Mesenchymal stem cell (in vitro differentiated cells and primary cell): Measurements from ENCODE around the gene RNF13.

Experiments
- DNase-seq: peaks from one replicate; pipeline ENCODE4 v3.0.0-alpha.2; 2013
- H2AFZ ChIP-seq: one replicate; pipeline ENCODE4 v1.6.1; 2013; ENCODE audit warnings: low read depth, mild to moderate bottlenecking, control low read depth, inconsistent platforms, low read length, moderate library complexity
- H2AK5ac ChIP-seq: 2 replicates; pipeline ENCODE4 v1.6.1; 2013; ENCODE audit warnings: low read length, moderate library complexity, mild to moderate bottlenecking, inconsistent platforms; ENCODE audit not compliant: severe bottlenecking
- H2BK120ac ChIP-seq: one replicate; pipeline ENCODE4 v1.6.1; 2013; ENCODE audit warnings: low read depth, mild to moderate bottlenecking, inconsistent platforms, low read length, moderate library complexity
- H2BK12ac ChIP-seq, 2 experiments: one replicate each; pipeline ENCODE4 v1.6.1; 2013; ENCODE audit warnings: inconsistent platforms in 2 of 2, low read length in 2 of 2, mild to moderate bottlenecking in 2 of 2, moderate library complexity in 2 of 2, control low read depth in 1 of 2
- H2BK15ac ChIP-seq: one replicate; pipeline ENCODE4 v1.6.1; 2013; ENCODE audit warnings: mild to moderate bottlenecking, low read depth, inconsistent platforms; ENCODE audit not compliant: poor library complexity, severe bottlenecking
- H2BK5ac ChIP-seq: 2 replicates; pipeline ENCODE4 v1.6.1; 2013; ENCODE audit warnings: low read depth, mild to moderate bottlenecking, low read length, control low read depth, inconsistent platforms; ENCODE audit not compliant: poor library complexity, severe bottlenecking
- H3K14ac ChIP-seq, 2 experiments: one replicate each; pipeline ENCODE4 v1.6.1; 2013; ENCODE audit warnings: inconsistent platforms in 2 of 2, low read length in 2 of 2, control low read depth in 1 of 2, mild to moderate bottlenecking in 1 of 2, moderate library complexity in 1 of 2
- H3K18ac ChIP-seq, 2 experiments: one replicate each; pipeline ENCODE4 v1.6.1; 2013; ENCODE audit warnings: inconsistent platforms in 2 of 2, low read length in 2 of 2, control low read depth in 1 of 2, low read depth in 1 of 2, mild to moderate bottlenecking in 1 of 2
- H3K23ac ChIP-seq, 2 experiments: one replicate each; pipeline ENCODE4 v1.6.1; 2013; ENCODE audit warnings: inconsistent platforms in 2 of 2, low read length in 2 of 2, mild to moderate bottlenecking in 2 of 2, moderate library complexity in 2 of 2, control low read depth in 1 of 2
- H3K27ac ChIP-seq: 2 replicates; pipeline ENCODE4 v1.5.1; 2013; ENCODE audit warnings: mild to moderate bottlenecking, moderate library complexity, low read length, control low read depth, inconsistent platforms; ENCODE audit not compliant: poor library complexity, severe bottlenecking
- H3K27me3 ChIP-seq, 2 experiments: 2 replicates each; pipeline versions ENCODE4 v1.6.1 to v1.7.0; 2013; ENCODE audit warnings: low read length in 2 of 2, mild to moderate bottlenecking in 2 of 2, moderate library complexity in 2 of 2, control low read depth in 1 of 2, inconsistent platforms in 1 of 2; ENCODE audit not compliant: control insufficient read depth in 1 of 2, insufficient read depth in 1 of 2
- H3K36me3 ChIP-seq, 2 experiments: 2 replicates each; pipeline versions ENCODE4 v1.6.1 to v1.7.0; 2013; ENCODE audit warnings: low read length in 2 of 2, control low read depth in 1 of 2, inconsistent platforms in 1 of 2, low read depth in 1 of 2, mild to moderate bottlenecking in 1 of 2; ENCODE audit not compliant: insufficient read depth in 2 of 2, control insufficient read depth in 1 of 2
- H3K4ac ChIP-seq, 2 experiments: one replicate each; pipeline ENCODE4 v1.6.1; 2013; ENCODE audit warnings: inconsistent platforms in 2 of 2, low read length in 2 of 2, mild to moderate bottlenecking in 2 of 2, moderate library complexity in 2 of 2, control low read depth in 1 of 2, low read depth in 1 of 2
- H3K4me1 ChIP-seq: 2 replicates; pipeline ENCODE4 v1.6.1; 2013; ENCODE audit warnings: low read depth, low read length, control low read depth; ENCODE audit not compliant: control insufficient read depth, insufficient read depth
- H3K4me2 ChIP-seq: 2 replicates; pipeline ENCODE4 v1.6.1; 2013; ENCODE audit warnings: low read length, mild to moderate bottlenecking, inconsistent platforms; ENCODE audit not compliant: poor library complexity, severe bottlenecking
- H3K4me3 ChIP-seq, 2 experiments: 2 replicates each; pipeline versions ENCODE4 v1.5.1 to v1.7.0; 2013; ENCODE audit warnings: low read length in 2 of 2, mild to moderate bottlenecking in 2 of 2, control low read depth in 1 of 2, low read depth in 1 of 2; ENCODE audit not compliant: insufficient read depth in 1 of 2
- H3K79me1 ChIP-seq: replicated peaks from 2 replicates; pipeline ENCODE4 v1.6.1; 2013; ENCODE audit warnings: mild to moderate bottlenecking, control low read depth, low read length, inconsistent platforms; ENCODE audit not compliant: poor library complexity, severe bottlenecking
- H3K9ac ChIP-seq: 2 replicates; pipeline ENCODE4 v1.7.0; 2013; ENCODE audit warnings: mild to moderate bottlenecking, low read length, moderate library complexity
- H3K9me3 ChIP-seq: 2 replicates; pipeline ENCODE4 v1.7.0; 2013; ENCODE audit warnings: mild to moderate bottlenecking, low read length; ENCODE audit not compliant: control insufficient read depth
- H4K8ac ChIP-seq: one replicate; pipeline ENCODE4 v1.6.1; 2013; ENCODE audit warnings: inconsistent platforms, mild to moderate bottlenecking, low read length, moderate library complexity
- H4K91ac ChIP-seq: one replicate; pipeline ENCODE4 v1.6.1; 2013; ENCODE audit warnings: mild to moderate bottlenecking, low read length, inconsistent platforms
- WGBS: methylation state at CpG from one replicate; pipeline ENCODE4 v1.1.7; 2013; ENCODE audit warnings: mixed read lengths; 5-methylcytosine and 5-hydroxymethylcytosine counted together

Gene RNF13

GRCh38 chr3:149843502-149843901, 30.5 kb downstream of the RNF13 start:
- H3K9ac ChIP-seq: no peak overlapping the region
- H2AK5ac ChIP-seq: no peak overlapping the region
- no peak overlapping the region for H2BK5ac ChIP-seq
- H3K14ac ChIP-seq: no peak overlapping the region
- H2BK120ac ChIP-seq: no peak overlapping the region
- no peak for DNase-seq
- no peak overlapping the region for H3K4me2 ChIP-seq
- no peak overlapping the region for H3K27ac ChIP-seq
- H3K4me1 ChIP-seq: no peaks in the 10 kb centered on the region
- no peak overlapping the region for H4K8ac ChIP-seq
- H2AFZ ChIP-seq: no peak overlapping the region
- H3K4ac ChIP-seq: no peak overlapping the region
- no peak overlapping the region for H2BK12ac ChIP-seq
- H3K23ac ChIP-seq: no peak overlapping the region
- H3K36me3 ChIP-seq: peaks cover 3 to 26% of the 10 kb centered on the region in 2 experiments
- peaks cover 21% of the 10 kb centered on the region for H3K79me1 ChIP-seq
- H2BK15ac ChIP-seq: no peak overlapping the region
- 97% methylated on average over 2 of the region's 2 CpGs for WGBS
- H4K91ac ChIP-seq: no peak overlapping the region
- H3K9me3 ChIP-seq: no peaks in the 10 kb centered on the region
- no peak overlapping the region for H3K18ac ChIP-seq
- H3K4me3 ChIP-seq: no peak overlapping the region
- no peaks in the 10 kb centered on the region for H3K27me3 ChIP-seq

- Histone ChIP-seq H3K27me3 (no peaks in the 10 kb centered on the region), H2BK12ac (no peak overlapping the region), H3K23ac (no peak overlapping the region), H3K79me1 (peaks cover 22% of the 10 kb centered on the region), H3K4me2 (no peak overlapping the region), H2AFZ (no peak overlapping the region), H3K9me3 (no peaks in the 10 kb centered on the region), H3K14ac (no peak overlapping the region), H3K4me1 (no peaks in the 10 kb centered on the region), H3K4ac (no peak overlapping the region), H3K36me3 (peaks cover 2 to 26% of the 10 kb centered on the region in 2 experiments), H2BK15ac (no peak overlapping the region), H3K27ac (no peak overlapping the region), H3K4me3 (no peak overlapping the region), H4K8ac (no peak overlapping the region), H2BK120ac (no peak overlapping the region), H3K18ac (no peak overlapping the region), H2AK5ac (no peak overlapping the region), H2BK5ac (no peak overlapping the region), H4K91ac (no peak overlapping the region), H3K9ac (no peak overlapping the region)
- DNase-seq: peak; percentile 6
- 77% methylated on average over 2 of the region's 2 CpGs for WGBS
Measured at GRCh38 chr3:149844091-149844490, 31.1 kb downstream of the RNF13 start.

- Histone ChIP-seq H2BK15ac (no peak overlapping the region), H3K14ac (no peak overlapping the region), H2BK120ac (no peak overlapping the region), H3K4me3 (no peak overlapping the region), H3K9ac (no peak overlapping the region), H3K9me3 (no peaks in the 10 kb centered on the region), H2AFZ (no peak overlapping the region), H3K4me2 (no peak overlapping the region), H2BK5ac (no peak overlapping the region), H3K18ac (no peak overlapping the region), H3K27me3 (no peaks in the 10 kb centered on the region), H2BK12ac (no peak overlapping the region), H3K79me1 (peaks cover 22% of the 10 kb centered on the region), H3K27ac (no peak overlapping the region), H3K4me1 (no peaks in the 10 kb centered on the region), H3K36me3 (peaks cover 2 to 33% of the 10 kb centered on the region in 2 experiments), H3K4ac (no peak overlapping the region), H3K23ac (no peak overlapping the region), H2AK5ac (no peak overlapping the region), H4K8ac (no peak overlapping the region), H4K91ac (no peak overlapping the region)
- DNase-seq: no peak
- WGBS: 100% methylated on average over 1 of the region's 1 CpG
Measured at GRCh38 chr3:149845570-149846244, 32.7 kb downstream of the RNF13 start.

GRCh38 chr3:149848238-149848637, 35.2 kb downstream of the RNF13 start:
- Histone ChIP-seq H4K8ac (no peak overlapping the region), H2BK15ac (no peak overlapping the region), H3K4me3 (no peak overlapping the region), H2BK12ac (no peak overlapping the region), H2AFZ (no peak overlapping the region), H3K14ac (no peak overlapping the region), H3K79me1 (peaks cover 15% of the 10 kb centered on the region), H3K27ac (no peak overlapping the region), H2AK5ac (no peak overlapping the region), H3K27me3 (no peaks in the 10 kb centered on the region), H2BK5ac (no peak overlapping the region), H3K4ac (no peak overlapping the region), H2BK120ac (no peak overlapping the region), H3K36me3 (peaks cover 2 to 47% of the 10 kb centered on the region in 2 experiments), H3K18ac (no peak overlapping the region), H3K4me2 (no peak overlapping the region), H3K23ac (no peak overlapping the region), H3K9ac (no peak overlapping the region), H4K91ac (no peak overlapping the region), H3K4me1 (no peaks in the 10 kb centered on the region), H3K9me3 (no peaks in the 10 kb centered on the region)
- WGBS: 97% methylated on average over 1 of the region's 1 CpG
- no peak for DNase-seq
